Esophagus muscularis mucosa (tissue), 4 donors: ENCODE results near the gene DLG4.

Experiments used
- CTCF ChIP-seq, 3 experiments: fragments of 200-600 bp in 2 of 3; fragments of 450-650 bp in 1 of 3; sonication (generic) in 2 of 3; IDR thresholded peaks; one replicate each; pipeline ENCODE4 v1.5.1; 2017 to 2019; ENCODE audit warnings: antibody characterized with exemption in 3 of 3, mild to moderate bottlenecking in 2 of 3, moderate library complexity in 1 of 3
- EP300 ChIP-seq: sonication (generic); formaldehyde crosslinking; IDR thresholded peaks from one replicate; pipeline ENCODE4 v1.6.1; 2017; ENCODE audit warnings: antibody characterized with exemption
- POLR2A ChIP-seq: fragments of 450-650 bp; IDR thresholded peaks from one replicate; pipeline ENCODE4 v1.6.1; 2017; ENCODE audit warnings: antibody characterized with exemption, moderate library complexity, mild to moderate bottlenecking, low read depth

- TF ChIP-seq CTCF (IDR thresholded peaks at IDR 0.05) (no peak), POLR2A (no peak), EP300 (no peak)
Measured at GRCh38 chr17:7191069-7191468, 28.6 kb downstream of the DLG4 start.
